HG03060 (cell line): ENCODE data around the gene DAP.

Experiments used
- ATAC-seq: cut with Tn5 transposase; IDR thresholded peaks from one replicate; pipeline ENCODE4 v1.9.1; 2021; ENCODE audit warnings: low read depth, moderate number of reproducible peaks; ENCODE audit not compliant: unreplicated experiment

Gene DAP

GRCh38 chr5:10761933-10762775, 1.1 kb upstream of the DAP start:
- no peak for ATAC-seq

DNA sequence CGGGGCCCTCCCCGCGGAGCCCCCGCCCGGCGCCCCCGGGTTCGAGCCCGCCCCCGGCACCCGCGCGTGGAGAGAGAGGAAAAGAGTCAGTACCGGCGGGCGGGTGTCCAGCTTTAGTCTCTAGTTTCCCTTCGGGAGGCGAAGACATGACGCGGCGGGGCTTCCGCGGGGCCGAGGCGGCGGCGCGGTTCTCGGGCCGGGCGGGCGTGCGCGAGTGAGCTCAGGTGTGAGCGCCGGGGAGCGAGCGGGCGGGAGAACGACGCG, 181 bp downstream of the DAP start:
- ATAC-seq: no peak

DNA sequence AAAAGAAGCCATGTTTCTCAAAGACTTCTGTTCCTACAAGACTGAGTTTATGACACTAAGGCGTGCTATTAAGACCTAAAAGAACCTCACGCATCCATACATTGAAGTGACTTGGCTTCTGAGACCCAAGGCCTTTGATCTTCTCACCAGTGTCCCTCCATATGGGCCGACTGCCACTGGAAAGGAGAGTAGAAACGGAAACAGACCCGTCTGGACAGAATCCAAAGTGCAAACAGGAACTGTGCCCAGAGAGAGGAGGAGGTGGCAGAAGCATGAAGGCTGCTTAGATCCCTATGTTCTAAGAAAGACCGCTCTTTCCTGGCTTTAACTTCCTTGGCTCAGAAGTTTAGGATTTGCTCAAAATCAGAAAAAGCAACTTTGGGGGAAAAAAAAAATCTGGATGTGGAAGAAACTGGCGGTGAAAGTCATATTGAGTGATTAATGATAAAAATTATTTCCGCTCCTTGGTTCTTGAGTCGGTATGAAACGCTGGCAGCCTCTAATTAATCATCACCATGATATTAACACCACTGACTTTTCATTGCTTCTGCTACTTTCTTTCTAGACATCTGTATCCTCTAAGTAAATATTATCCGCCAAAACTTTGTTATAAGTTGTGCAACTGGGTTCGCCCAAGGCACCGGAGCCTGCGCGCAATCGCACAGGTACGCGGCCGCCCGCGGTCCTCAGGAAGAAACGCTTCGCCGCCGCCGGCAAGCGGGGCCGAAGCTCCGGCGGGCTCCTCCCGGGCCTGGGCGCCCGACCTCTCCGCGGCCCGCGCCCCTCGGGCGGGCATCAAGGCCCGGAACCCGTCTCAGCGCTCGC, 726 bp downstream of the DAP start:
- ATAC-seq: peak; percentile 0

- no peak for ATAC-seq
These were observed 1.9 kb downstream of the DAP start for GRCh38 chr5:10759111-10759510.

- no peak for ATAC-seq
These were observed 3.0 kb downstream of the DAP start for GRCh38 chr5:10757922-10758555.

DNA sequence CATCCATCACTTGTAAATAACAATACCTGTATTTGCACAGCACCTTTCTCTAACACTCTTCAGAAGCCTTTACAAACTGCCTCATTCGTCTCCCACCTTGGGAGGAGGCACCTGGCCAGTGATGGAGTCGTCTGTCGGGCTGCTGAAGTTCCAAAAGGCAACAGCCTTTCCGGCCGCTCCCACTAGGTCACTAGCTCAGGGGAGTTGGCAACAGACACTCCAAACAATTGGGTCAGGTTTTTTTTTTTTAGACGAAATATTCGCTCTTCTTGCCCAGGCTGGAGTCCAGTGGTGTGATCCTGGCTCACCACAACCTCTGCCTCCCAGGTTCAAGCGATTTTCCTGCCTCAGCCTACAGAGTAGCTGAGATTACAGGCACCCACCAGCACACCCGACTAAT, 4.0 kb downstream of the DAP start:
- no peak for ATAC-seq

DNA sequence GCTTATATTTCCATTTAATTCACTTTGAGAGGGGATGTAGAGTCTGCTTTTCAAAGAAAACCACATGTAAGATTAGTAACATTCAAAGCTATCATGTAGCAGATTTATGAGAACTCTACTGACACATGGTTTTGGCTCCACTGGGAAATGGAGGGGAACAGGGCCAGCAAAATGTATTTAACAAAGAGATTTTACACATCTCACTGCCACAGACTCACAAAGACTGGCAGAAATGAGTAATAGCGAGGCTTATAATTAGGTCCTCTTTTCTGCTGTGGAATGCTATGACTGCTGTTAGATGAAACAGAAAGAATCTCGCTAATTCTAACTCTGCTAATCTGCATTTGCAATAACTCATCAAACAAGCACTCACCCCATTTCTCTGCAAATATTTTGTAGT, 4.5 kb downstream of the DAP start:
- no peak for ATAC-seq

DNA sequence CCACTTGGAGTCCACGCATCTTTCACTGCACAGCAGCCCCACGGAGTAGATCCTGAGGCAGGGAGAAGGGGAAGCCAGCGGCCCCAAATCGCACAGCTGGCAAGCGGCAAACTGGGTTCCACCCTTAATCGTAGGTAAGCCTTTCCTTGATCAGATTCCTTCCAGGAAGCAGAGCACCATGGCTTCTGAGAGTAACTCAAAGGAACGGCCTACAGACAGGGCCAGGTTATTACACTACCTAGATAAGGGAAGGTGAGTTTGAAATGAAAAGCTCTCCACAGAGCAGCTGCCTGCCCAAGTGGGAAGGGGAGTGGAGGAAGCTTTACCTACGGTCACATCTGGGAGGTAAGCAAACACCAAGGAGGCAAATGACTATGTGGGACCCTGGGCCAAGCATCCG, 7.9 kb downstream of the DAP start:
- ATAC-seq: no peak

GRCh38 chr5:10752451-10752850, 8.6 kb downstream of the DAP start:
- ATAC-seq: no peak

- ATAC-seq: no peak
These were observed 10.1 kb downstream of the DAP start for GRCh38 chr5:10750909-10751308.

DNA sequence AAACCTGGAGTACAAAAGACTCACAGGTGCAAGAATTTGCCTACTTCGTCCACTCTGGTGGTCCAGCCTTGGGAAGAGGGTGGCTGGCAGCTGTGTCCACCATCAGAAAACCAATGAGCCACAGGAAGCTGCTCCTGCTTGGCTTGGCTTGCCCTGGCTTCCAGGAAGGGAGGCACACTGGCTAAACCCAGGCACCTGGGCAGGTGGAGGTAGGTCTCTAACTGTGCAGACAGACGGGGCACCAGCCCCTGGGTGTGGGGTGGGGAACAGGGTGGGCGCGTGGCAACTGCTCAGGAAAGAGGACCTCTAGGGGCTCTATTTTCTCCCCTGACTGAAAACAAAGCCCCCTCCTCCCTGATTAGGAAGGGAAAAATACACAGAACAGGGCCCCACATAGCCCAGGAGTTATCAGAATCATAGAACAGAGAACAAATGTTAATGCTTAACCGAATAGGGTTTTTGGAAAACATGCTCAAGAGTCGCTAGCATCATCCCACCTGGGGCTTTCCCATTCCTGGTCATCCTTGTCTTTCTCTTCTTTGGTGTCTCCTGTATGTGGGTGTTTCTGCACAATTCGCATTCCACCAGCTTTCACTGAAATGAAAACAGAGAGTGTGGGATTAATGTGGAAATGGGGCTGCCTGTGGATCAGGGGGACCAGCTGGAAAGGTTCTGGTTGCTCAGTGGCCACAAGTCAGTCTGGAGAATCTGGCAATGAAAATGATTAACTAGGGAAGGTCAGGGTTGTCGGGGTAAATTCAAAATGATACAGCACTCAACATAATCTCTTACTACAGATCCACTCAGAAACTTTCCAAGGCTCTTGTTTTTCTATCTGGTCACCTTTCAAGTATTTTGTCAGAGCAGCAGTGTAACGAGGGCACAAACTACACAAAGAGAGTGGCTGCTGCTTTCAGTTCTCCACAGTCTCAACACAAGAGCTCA, 13.1 kb downstream of the DAP start:
- ATAC-seq: no peak

- ATAC-seq: no peak
These were observed 14.3 kb downstream of the DAP start for GRCh38 chr5:10746711-10747110.

- ATAC-seq: no peak
These were observed 15.9 kb downstream of the DAP start for GRCh38 chr5:10745133-10745532.

GRCh38 chr5:10744681-10745080, 16.4 kb downstream of the DAP start:
- ATAC-seq: no peak

- ATAC-seq: no peak
These were observed 17.1 kb downstream of the DAP start for GRCh38 chr5:10743951-10744350.

DNA sequence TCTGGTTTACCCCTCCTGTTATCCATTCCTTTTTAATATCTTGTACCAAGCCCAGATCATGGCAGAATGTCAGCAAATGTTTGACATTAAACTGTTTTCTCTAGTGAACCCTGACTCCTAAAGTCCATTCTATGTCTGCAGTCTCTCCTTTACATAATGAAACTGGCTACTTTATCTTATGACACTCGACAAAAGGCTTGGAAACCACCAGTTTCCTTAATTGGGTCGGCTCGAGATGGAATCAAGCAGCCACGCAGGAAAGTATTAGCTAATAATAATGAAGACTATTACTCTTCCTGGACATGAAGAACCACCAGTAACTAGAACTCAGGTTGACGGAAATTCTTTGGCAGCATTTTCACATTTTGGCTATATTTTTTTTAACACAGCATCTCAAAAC, 17.5 kb downstream of the DAP start:
- ATAC-seq: no peak

DNA sequence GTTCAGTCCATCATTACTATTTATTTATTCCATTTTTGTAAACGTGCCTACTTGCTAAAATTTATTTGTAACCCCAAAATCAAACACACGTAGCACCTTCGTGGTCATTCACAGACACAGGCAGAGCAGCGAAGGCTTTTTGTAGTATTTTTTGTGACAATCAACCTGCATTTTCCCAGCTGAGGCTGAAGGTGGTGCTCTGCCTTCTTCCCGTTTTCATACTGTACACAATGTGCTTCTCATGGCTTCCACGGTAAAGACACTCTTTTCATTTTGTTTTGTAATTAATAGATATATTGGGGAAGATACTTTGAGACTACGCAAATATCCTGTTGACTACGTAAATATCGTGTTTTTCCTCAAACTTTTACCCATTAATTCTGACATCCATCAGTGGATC, 19.4 kb downstream of the DAP start:
- no peak for ATAC-seq

GRCh38 chr5:10740384-10740783, 20.6 kb downstream of the DAP start:
- no peak for ATAC-seq

GRCh38 chr5:10737880-10738279, 23.2 kb downstream of the DAP start:
- ATAC-seq: no peak

DNA sequence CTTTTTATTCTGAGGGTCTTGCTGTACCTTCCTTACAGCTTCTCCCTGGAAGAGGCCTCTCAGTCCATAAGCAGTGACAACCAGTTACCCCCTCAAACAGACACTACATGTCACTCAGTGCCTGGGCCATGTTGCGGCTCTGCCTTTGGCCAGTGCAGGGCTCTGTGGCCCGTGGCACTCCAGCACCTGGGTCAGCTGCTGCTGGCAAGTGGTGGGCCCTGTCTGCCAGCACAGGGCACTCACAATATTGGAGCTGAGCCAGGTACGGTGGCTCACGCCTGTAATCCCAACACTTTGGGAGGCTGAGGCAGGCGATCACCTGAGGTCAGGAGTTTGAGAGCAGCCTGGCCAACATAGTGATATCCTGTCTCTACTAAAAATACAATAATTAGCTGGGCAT, 24.2 kb downstream of the DAP start:
- ATAC-seq: no peak

GRCh38 chr5:10736354-10736753, 24.7 kb downstream of the DAP start:
- ATAC-seq: no peak
